K562 (cell line): ENCODE measurements around the gene VEGFA. TPM values are rescaled to one million over a fixed set of nuclear protein-coding genes. Genes with fewer than 3 reads are reported as not detected.
A peak's percentile ranks its signal among the peaks of the same experiment; 100 is the strongest.

Experiments
- ATF1 ChIP-seq, 2 experiments: fragments of 450-650 bp in 1 of 2; IDR thresholded peaks; 2 replicates each; pipeline ENCODE4 v1.6.1; 2016; ENCODE audit warnings: missing compliant biosample characterization in 1 of 2, missing genetic modification characterization in 1 of 2
- DPF2 ChIP-seq: fragments of 450-650 bp; IDR thresholded peaks from 2 replicates; pipeline ENCODE4 v1.6.1; 2016
- ETV1 ChIP-seq: fragments of 450-650 bp; conservative IDR thresholded peaks from 2 replicates; pipeline ENCODE4 v1.6.1; 2016; ENCODE audit warnings: missing genetic modification characterization, control low read depth, low read depth, missing compliant biosample characterization
- GABPA ChIP-seq: fragments of 200-800 bp; sonication (Bioruptor generic); conservative IDR thresholded peaks from 2 replicates; pipeline ENCODE4 v1.6.1; 2016; ENCODE audit warnings: low read depth, missing genetic modification characterization, missing compliant biosample characterization
- GATAD2A ChIP-seq: fragments of 450-650 bp; IDR thresholded peaks from 2 replicates; pipeline ENCODE4 v1.6.1; 2017
- POLR3A ChIP-seq: IDR thresholded peaks from 2 replicates; pipeline ENCODE4 v1.6.1; 2011; ENCODE audit warnings: borderline replicate concordance, mild to moderate bottlenecking, moderate library complexity; ENCODE audit not compliant: insufficient read length, insufficient read depth; ENCODE audit errors: extremely low read depth
- REST ChIP-seq, 2 experiments: fragments of 450-650 bp; formaldehyde crosslinking in 1 of 2; IDR thresholded peaks; 2 replicates each; pipeline versions ENCODE4 v1.4.0 to v1.6.1; 2014 to 2020; ENCODE audit warnings: mild to moderate bottlenecking in 2 of 2, borderline replicate concordance in 1 of 2, low read depth in 1 of 2
- SIN3A ChIP-seq, 2 experiments: fragments of 150-350 bp in 1 of 2; IDR thresholded peaks; 2 replicates each; pipeline ENCODE4 v1.6.1; 2011 to 2016; ENCODE audit warnings: borderline replicate concordance in 2 of 2, low read depth in 2 of 2, low read length in 2 of 2, mild to moderate bottlenecking in 2 of 2, moderate library complexity in 2 of 2; ENCODE audit not compliant: control insufficient read depth in 1 of 2
- SLC30A9 ChIP-seq: fragments of 250-450 bp; sonication (Bioruptor Pico); IDR thresholded peaks from 2 replicates; pipeline ENCODE4 v1.8.0; 2022; ENCODE audit warnings: mild to moderate bottlenecking, moderate library complexity
- SMARCA5 ChIP-seq: fragments of 450-650 bp; IDR thresholded peaks from 2 replicates; pipeline ENCODE4 v1.6.1; 2016
- TEAD4 ChIP-seq, 2 experiments: sonication (generic) in 1 of 2; formaldehyde crosslinking in 1 of 2; IDR thresholded peaks; 2 replicates each; pipeline versions ENCODE4 v1.6.1 to v1.8.0; 2012 to 2022; ENCODE audit warnings: borderline replicate concordance in 1 of 2, inconsistent platforms in 1 of 2, low read length in 1 of 2, mild to moderate bottlenecking in 1 of 2, missing genetic modification reagents in 1 of 2
- TFAM ChIP-seq: fragments of 250-450 bp; sonication (Bioruptor Pico); conservative IDR thresholded peaks from 2 replicates; pipeline ENCODE4 v1.5.0; 2021; ENCODE audit warnings: mild to moderate bottlenecking, moderate library complexity
- ZHX1 ChIP-seq: fragments of 150-350 bp; conservative IDR thresholded peaks from 2 replicates; pipeline ENCODE4 v1.6.1; 2014; ENCODE audit warnings: low read length
- ZNF395 ChIP-seq: fragments of 200-800 bp; sonication (Bioruptor generic); IDR thresholded peaks from 2 replicates; pipeline ENCODE4 v1.6.1; 2017; ENCODE audit warnings: missing genetic modification characterization, missing compliant biosample characterization
- ZNF644 ChIP-seq: fragments of 200-800 bp; sonication (Bioruptor generic); IDR thresholded peaks from 2 replicates; pipeline ENCODE4 v1.6.1; 2016; ENCODE audit warnings: low read depth, missing genetic modification characterization, missing compliant biosample characterization
- polyA plus RNA-seq, 8 experiments: library from polyadenylated mRNA; depleted of rRNA in 4 of 8; stranded (reverse) in 5 of 8; unstranded in 3 of 8; fragments of >200 nt; fragmentation: Nextera tagmentation in 2 of 8; fragmentation: Illumina TruSeq in 1 of 8; extraction: Ambion mirVana in 2 of 8; extraction: Trizol in 1 of 8; gene quantifications; 2 replicates each; pipeline versions ENCODE4 v1.2.1 to v1.2.3, GENCODE V29; 2011 to 2014; ENCODE audit warnings: inconsistent platforms in 1 of 8, missing spikeins in 1 of 8
- total RNA-seq, 7 experiments: library from RNA; depleted of rRNA in 6 of 7; stranded (reverse); fragments of >200 nt in 6 of 7; fragmentation: Illumina TruSeq in 2 of 7; extraction: Trizol in 2 of 7; gene quantifications; 2 replicates each; pipeline versions ENCODE4 v1.2.1 to v1.2.3, GENCODE V29; 2011 to 2021; ENCODE audit warnings: low replicate concordance in 1 of 7

VEGFA gene
- total and polyA plus RNA-seq, 9 of the 15 experiments (the other 6 are each of a cell fraction or from before 2014, with no cell fraction given): 14.0 to 271 (median 124) TPM

- TF ChIP-seq POLR3A: no peak
- no peak for TF ChIP-seq ETV1
- no peak for TF ChIP-seq SIN3A (IDR thresholded peaks at IDR 0.05; ENCODE audit: borderline replicate concordance in 2 of 2, control insufficient read depth in 1 of 2, low read depth in 2 of 2, low read length in 2 of 2)
- TF ChIP-seq TFAM (CRISPR knock-in tag): no peak
- no peak for TF ChIP-seq ZHX1
- no peak for TF ChIP-seq GABPA (tag)
- peak; percentile 90 for TF ChIP-seq REST (IDR thresholded peaks at IDR 0.05; ENCODE audit: borderline replicate concordance)
- TF ChIP-seq REST (CRISPR knock-in tag; IDR thresholded peaks at IDR 0.05; ENCODE audit: low read depth): no peak
- no peak for TF ChIP-seq ATF1 (CRISPR knock-in tag; IDR thresholded peaks at IDR 0.05)
- TF ChIP-seq ATF1 (tag; IDR thresholded peaks at IDR 0.05): no peak
- no peak for TF ChIP-seq ZNF395 (CRISPR knock-in tag)
- TF ChIP-seq SMARCA5: no peak
- TF ChIP-seq TEAD4 (IDR thresholded peaks at IDR 0.05; ENCODE audit: low read length): no peak
- no peak for TF ChIP-seq TEAD4 (CRISPR knock-in tag; IDR thresholded peaks at IDR 0.05; ENCODE audit: borderline replicate concordance)
- no peak for TF ChIP-seq ZNF644 (tag)
- TF ChIP-seq DPF2: no peak
- TF ChIP-seq SLC30A9: no peak
- no peak for TF ChIP-seq GATAD2A
Measured at GRCh38 chr6:43723737-43724295, 46.2 kb upstream of the VEGFA start (continued).
